Stomach (tissue), 4 donors: Measurements from ENCODE around the gene KPNA4.

ENCODE experiments used
- POLR2A ChIP-seq, 4 donors: fragments of 450-650 bp; IDR thresholded peaks; one replicate each; pipeline ENCODE4 v1.6.1; 2016; ENCODE audit warnings: antibody characterized with exemption in 4 of 4, control low read depth in 2 of 4, mild to moderate bottlenecking in 1 of 4, moderate library complexity in 1 of 4
- POLR2AphosphoS5 ChIP-seq, 3 donors: sonication (generic); formaldehyde crosslinking; IDR thresholded peaks; one replicate each; pipeline ENCODE4 v1.6.1; 2016; ENCODE audit warnings: antibody characterized with exemption in 3 of 3
- TF ChIP-seq, protein P1 (sequence below), 7 experiments: fragments of 450-650 bp in 4 of 7; fragments of 200-600 bp in 3 of 7; sonication (generic) in 3 of 7; IDR thresholded peaks; one replicate each; pipeline ENCODE4 v1.5.1; 2016 to 2019; ENCODE audit warnings: antibody characterized with exemption in 7 of 7, control low read depth in 2 of 7, mild to moderate bottlenecking in 1 of 7

DNA sequence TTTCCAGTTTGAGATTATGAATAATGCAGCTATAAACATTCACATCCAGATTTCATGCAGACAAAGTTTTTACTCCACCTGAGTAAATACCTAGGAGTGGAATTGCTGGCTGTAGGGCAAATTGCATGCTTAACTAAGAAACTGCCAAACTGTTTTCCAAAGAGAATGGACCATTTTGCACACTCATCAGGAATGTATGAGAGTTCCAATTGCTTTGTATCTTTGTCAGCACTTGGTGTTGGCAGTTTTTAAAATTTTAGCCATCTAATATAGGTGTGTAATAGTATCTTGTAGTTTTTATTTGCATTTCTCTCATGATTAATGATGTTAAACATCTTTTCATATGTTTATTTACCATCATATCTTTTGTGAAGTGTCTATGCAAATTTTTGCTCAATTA, 75.2 kb downstream of the KPNA4 start:
- no peak for TF ChIP-seq POLR2AphosphoS5 (IDR thresholded peaks at IDR 0.05)
- TF ChIP-seq, protein P1, sequence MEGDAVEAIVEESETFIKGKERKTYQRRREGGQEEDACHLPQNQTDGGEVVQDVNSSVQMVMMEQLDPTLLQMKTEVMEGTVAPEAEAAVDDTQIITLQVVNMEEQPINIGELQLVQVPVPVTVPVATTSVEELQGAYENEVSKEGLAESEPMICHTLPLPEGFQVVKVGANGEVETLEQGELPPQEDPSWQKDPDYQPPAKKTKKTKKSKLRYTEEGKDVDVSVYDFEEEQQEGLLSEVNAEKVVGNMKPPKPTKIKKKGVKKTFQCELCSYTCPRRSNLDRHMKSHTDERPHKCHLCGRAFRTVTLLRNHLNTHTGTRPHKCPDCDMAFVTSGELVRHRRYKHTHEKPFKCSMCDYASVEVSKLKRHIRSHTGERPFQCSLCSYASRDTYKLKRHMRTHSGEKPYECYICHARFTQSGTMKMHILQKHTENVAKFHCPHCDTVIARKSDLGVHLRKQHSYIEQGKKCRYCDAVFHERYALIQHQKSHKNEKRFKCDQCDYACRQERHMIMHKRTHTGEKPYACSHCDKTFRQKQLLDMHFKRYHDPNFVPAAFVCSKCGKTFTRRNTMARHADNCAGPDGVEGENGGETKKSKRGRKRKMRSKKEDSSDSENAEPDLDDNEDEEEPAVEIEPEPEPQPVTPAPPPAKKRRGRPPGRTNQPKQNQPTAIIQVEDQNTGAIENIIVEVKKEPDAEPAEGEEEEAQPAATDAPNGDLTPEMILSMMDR (IDR thresholded peaks at IDR 0.05), result no peak
- no peak for TF ChIP-seq POLR2A (IDR thresholded peaks at IDR 0.05)
